Measurements from ENCODE around the gene ABCA13.

Gene ABCA13

GRCh38 chr7:48452218-48452617 is 281.0 kb downstream of the ABCA13 start:
- no peak for DNase-seq

- no peak for DNase-seq
These were observed 283.5 kb downstream of the ABCA13 start for GRCh38 chr7:48454750-48455192.

DNA sequence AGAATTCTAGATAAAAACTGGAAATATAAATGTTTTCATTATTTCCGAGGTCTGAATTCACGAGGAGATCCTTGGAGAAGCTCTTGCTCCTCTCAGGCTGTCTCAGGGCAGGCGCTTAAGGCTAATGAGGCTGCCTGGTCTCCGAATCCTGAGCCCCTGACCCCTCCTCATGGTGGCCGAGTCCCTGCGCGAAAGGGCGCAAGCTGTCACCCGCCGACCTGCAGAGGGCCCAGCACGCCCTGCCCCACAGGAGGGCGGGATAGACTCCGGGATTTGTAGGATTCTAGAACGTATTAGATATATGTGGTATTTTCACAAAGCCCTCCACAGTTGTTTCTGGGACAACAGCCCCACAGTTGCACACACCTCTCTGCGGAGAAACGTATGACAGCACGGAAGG is 284.1 kb downstream of the ABCA13 start:
- DNase-seq, result no peak

DNA sequence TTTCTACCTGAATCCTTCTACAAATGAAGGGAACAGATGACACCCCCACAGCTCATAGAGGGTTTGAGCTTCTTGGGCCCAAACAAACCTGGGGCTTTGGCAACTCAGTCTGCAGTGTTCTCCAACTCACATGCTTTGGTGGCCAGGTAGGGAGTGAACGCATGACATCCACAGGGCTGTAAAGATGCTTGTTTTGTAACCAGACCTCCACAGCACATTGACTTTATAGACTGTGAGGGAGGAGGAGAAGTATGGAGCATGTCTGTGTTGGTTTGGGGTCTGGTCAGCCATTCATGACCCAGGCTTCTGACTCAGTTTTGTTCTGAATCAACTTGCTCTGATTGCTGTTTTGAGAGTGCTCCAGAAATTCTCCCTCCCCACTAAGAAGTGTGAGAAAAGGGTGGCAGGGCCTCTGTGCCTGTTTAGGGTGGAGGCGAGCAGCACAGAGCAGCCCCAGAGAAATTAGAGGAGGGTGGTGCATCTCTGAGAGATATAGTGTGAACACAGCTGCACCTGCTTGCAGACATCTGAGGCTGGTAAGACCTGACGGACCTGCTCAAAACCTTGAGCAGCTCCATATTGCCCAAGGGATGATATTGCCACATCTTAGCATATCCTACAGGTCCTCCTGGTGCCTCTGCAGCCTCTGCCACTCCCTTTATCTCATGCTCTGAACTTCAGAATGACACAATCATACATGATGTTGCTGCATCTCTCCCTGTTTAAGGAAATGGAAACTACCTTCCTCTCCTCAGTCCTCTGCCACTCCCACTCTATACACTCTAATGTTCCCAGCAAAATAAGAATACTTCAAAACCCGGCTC is 287.7 kb downstream of the ABCA13 start:
- no peak for DNase-seq

DNA sequence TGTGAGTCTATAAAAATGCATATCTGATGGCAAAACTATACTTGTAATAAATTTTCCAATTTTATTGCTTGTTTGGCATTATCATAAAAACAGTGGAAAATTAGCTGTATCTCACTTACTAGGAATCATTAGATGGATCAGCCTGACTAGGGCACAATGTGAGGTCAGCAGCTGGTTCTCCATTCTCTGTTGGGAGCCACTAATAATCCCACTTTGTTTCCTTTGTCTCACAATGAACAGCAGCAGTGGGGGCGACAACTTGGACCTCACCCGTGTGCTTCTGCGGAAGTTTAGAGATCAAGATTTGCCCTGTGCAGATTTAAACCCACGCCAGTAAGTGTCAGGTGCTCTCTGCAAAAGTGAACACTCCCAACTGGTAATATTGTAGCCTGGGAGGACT is 295.5 kb downstream of the ABCA13 start:
- no peak for DNase-seq

- DNase-seq, result no peak
These were observed 299.9 kb downstream of the ABCA13 start for GRCh38 chr7:48471196-48471595.

GRCh38 chr7:48472640-48473039 is 301.4 kb downstream of the ABCA13 start:
- DNase-seq, result no peak

DNA sequence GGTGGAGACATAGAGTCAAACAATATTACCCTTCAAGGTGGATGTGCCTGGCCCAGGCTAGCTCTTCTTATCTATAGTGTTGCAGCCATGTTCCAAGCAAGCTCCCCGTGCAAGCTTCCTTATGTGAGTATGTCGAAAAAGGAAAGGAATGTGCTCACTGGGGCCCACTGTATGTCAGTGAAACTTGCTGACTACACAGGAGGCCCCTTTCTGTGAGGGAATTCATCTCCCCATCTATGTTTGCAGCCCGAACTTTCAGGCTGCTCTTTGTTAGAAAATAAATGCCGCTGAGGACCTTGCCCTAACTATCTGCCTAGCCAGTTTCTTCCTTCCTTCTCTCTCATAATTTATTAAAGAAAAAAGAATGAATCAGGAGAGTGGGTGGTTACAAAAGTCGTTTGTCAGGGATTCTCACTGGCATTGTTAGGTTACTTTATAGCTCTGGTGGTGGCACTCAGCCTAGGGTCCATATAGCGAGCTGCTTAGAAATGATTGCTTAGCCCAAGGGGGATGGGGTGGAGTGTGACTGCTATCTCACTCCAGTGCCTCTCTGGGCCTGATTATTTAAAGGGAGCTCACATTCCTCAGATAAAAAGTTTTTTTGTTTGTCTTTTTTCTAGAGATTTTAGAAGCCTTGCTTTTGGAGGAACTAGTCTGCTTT is 302.1 kb downstream of the ABCA13 start:
- no peak for DNase-seq

DNA sequence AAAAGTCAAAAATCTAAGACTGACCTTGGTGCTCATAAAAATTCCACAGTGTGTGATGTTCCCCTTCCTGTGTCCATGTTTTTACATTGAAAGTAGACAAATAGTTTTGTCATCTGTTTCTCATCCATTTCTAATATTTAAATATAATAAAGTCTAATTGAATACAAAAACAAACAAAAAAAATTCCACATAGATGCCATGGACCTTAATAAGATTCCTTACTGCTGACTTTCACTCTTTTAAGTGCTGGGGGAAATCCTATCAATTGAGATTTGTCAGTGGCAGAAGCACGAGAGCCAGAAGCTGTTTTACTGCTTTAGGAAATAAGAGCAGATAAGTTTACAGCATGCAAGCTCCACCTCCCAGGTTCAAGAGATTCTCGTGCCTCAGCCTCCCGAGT is 310.0 kb downstream of the ABCA13 start:
- no peak for DNase-seq

- DNase-seq, result no peak
These were observed 326.3 kb downstream of the ABCA13 start for GRCh38 chr7:48497521-48497920.

- DNase-seq, result no peak
These were observed 330.8 kb downstream of the ABCA13 start for GRCh38 chr7:48502021-48502420.

DNA sequence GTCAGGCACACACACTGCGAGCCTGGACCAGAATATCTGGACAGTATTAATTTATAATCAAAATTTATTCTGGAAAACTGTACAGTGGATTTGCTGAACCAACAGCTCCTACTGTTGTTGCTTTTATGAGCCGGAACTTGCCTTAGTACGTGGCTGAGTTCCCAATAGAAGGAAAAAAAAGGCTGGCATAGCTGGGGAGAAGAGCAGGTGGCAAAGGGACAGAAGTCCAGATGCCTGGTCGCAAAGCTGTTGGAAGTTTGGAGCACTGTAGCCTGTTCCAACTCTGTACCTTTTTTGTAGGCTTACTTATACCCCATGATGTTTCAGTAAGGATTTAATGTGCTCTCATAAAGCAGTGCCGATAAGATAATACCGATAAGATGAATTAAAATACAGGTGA is 333.8 kb downstream of the ABCA13 start:
- DNase-seq, result no peak

DNA sequence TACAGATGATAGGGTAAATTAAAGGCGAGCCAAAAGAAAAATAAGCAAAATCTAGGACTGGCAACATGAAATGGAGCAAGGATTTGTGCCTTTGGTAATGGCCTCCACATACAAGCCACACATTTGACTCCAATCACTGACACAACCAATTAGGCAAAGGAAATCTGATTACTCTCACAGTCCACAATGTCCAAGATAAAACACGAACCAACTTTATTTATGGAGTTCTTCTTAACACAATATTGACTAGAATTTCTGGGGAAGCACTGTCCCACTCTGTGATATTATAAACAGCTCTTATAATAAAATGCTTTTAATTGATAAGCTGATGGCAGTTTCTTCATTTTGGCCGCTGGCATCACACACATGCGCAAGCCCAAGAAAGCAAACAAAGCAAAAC is 334.2 kb downstream of the ABCA13 start:
- DNase-seq, result no peak

- DNase-seq, result no peak
These were observed 335.3 kb downstream of the ABCA13 start for GRCh38 chr7:48506569-48506968.

DNA sequence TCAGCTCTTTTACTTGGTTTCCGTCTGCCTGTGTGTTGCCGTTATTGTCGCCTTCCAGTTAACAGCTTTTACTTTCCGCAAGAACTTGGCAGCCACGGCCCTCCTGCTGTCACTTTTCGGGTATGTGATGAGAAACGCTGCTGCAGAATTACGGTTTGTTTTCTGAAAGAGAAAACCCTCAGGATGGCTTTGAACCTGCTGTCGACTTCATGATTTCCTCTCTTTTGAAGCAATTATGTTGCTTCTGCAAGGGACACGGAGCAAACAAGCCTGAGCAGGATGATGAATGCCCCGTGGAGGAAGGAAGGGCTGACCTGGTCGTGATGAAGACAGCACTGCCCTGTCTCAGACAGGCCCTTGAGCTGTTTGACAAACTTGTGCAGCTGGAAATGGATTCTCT is 339.8 kb downstream of the ABCA13 start:
- no peak for DNase-seq

GRCh38 chr7:48512892-48513291 is 341.6 kb downstream of the ABCA13 start:
- no peak for DNase-seq

DNA sequence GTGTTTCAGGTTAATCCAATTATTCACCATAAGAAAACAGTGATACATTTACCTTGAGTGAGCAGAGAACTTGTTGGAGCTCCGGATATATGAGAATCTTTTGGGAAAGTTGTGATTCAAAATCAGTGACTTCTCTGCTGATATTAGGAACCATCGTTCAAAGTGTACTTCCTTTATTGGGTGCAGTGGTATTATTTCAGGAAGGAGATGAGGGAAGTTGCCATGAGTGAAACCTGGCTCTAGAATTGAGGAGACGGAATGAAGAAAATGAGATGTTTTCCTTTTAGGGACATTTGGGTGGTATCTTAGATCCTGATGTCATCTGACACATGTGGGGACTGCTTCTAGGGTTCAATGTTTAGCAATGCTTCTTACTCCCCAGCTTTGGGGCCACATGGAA is 343.9 kb downstream of the ABCA13 start:
- DNase-seq, result no peak

DNA sequence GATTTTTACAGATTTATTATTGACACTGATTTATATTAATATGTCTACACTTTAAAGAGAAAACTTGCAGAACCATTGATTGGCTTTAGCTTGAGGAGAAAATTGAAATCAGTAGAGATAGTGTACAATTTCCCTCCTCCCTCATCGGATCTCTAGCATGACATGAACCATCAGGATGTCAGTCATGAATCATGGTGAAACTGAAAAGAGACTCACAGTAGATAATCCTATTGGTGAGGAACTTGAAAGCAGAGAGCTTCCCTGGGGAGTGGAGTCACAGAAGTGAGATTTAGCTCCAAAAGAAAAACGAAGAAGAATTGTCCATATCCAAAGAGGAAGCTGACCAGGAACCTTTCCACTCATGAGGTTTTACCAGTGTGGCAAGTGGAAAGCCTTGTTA is 346.8 kb downstream of the ABCA13 start:
- DNase-seq, result no peak

- DNase-seq, result no peak
These were observed 351.4 kb downstream of the ABCA13 start for GRCh38 chr7:48522692-48523091.

DNA sequence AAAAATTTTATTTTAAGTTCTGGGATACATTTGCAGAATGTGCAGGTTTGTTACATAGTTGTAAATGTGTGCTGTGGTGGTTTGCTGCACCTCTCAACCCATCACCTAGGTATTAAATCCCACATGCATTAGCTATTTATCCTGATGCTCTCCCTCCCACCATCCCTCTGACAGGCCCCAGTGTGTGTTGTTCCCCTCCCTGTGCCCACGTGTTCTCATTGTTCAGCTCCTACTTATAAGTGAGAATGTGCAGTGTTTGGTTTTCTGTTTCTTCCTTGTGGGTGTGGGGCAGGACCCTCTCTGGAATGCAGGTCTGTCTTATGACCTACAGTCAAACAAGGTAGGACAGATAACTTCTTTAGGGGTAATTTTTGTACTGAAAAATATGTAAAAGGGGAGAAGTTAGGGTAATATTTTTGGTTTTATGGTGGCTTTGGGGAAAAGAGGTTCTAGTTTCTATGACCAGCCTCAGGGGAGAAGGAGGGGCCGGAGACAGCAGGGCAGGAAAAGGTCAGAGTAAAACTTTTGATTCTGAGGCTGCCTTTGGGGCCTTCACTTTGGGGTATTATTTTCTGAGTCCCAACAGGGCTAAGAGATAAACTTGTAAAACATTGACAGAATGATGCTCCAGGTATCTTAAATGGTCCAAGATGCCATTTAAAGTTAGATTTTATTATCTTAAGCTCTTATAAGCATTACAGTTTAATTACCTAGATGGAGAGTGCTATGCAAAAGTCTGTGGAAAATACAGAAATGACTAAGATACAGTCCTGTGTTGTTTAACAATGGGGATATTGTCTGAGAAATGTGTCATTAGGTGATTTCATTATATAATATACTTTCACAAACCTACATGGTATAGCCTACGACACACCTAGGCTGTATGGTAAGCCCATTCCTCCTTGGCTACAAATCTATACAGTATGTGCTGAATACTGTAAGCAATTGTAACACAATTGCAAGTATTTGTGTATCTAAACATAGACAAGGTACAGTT is 354.8 kb downstream of the ABCA13 start:
- DNase-seq, result no peak

DNA sequence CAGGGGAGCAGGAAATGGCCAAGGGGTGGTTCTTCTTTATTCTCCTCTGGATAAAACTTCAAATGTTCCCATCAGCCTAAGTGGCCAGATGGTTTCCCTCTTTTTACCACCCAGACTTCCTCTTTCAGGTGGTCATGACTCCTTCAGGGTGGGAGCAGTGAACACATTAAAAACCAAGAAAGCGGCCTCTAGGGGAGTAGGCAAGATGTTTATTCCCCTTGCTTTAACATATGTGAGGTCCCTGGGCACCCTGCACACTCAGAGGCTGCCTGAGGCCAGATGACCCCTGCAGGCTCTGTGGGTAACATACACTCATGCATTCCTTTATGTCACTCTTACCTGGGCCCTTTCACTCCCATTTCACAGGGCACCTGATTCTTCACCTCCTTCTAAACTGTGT is 357.4 kb downstream of the ABCA13 start:
- no peak for DNase-seq

GRCh38 chr7:48537561-48537960 is 366.3 kb downstream of the ABCA13 start:
- no peak for DNase-seq

DNA sequence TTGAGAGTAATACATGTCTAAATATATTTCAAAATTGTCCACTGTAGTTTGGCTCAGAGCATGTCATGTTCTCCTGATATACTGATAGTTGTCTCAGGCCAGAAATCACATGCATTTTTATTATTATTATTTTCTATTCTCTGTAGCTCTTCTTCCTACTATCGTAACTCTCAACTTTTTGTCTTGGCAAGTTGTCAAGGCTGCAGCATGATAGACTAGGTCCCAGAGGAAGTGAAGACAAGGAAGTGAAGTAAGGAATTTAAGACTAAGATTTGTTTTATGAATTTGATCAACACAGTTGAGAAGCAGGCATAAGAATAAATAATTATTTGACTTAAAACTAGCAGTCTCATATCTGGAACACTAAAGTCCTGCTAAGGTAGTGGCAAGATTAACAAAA is 369.5 kb downstream of the ABCA13 start:
- DNase-seq, result no peak
